ENCODE data around the gene INAFM1. TPM values are rescaled to one million over a fixed set of nuclear protein-coding genes. Genes with fewer than 3 reads are reported as not detected.

The INAFM1 gene
- total RNA-seq, 4 donors from 2014 or later = 6.6 to 13.5 (median 10.6) TPM

DNA sequence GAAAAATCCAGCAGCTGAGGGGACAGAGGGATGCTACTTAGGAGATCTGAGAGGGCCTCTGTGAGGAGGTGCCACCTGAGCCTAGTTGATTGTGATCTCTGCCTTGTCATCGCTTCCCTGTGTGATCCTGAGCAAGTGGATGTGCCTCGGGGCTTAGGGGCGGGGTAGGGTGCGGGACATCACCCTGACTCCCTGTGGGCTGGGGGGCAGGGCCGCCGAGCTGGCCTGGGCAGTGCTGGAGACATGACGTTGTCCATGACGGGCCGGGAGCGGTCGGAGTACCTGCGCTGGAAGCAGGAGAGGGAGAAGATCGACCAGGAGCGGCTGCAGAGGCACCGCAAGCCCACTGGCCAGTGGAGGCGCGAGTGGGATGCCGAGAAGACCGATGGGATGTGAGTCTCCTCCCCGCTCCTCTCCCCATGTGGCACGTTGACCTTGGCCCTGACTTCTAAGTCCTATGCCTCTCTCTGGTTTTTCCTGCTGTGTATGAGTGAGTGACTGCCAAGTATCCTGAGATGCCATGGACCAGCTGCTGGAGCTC is 8.2 kb upstream of the INAFM1 start:
- Histone ChIP-seq H3K4me1 (peaks cover 12% of the 10 kb centered on the region), H3K4me3 (no peak overlapping the region), H3K36me3 (peaks cover 82% of the 10 kb centered on the region), H3K9me3 (no peaks in the 10 kb centered on the region), H3K27ac (no peak overlapping the region), H3K27me3 (no peaks in the 10 kb centered on the region)
- TF ChIP-seq, protein P1, sequence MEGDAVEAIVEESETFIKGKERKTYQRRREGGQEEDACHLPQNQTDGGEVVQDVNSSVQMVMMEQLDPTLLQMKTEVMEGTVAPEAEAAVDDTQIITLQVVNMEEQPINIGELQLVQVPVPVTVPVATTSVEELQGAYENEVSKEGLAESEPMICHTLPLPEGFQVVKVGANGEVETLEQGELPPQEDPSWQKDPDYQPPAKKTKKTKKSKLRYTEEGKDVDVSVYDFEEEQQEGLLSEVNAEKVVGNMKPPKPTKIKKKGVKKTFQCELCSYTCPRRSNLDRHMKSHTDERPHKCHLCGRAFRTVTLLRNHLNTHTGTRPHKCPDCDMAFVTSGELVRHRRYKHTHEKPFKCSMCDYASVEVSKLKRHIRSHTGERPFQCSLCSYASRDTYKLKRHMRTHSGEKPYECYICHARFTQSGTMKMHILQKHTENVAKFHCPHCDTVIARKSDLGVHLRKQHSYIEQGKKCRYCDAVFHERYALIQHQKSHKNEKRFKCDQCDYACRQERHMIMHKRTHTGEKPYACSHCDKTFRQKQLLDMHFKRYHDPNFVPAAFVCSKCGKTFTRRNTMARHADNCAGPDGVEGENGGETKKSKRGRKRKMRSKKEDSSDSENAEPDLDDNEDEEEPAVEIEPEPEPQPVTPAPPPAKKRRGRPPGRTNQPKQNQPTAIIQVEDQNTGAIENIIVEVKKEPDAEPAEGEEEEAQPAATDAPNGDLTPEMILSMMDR (IDR thresholded peaks at IDR 0.05) = no peak
- TF ChIP-seq POLR2AphosphoS5 (IDR thresholded peaks at IDR 0.05) (no peak), POLR2A (IDR thresholded peaks at IDR 0.05) (no peak), EP300 (IDR thresholded peaks at IDR 0.05) (no peak)
- no peak for DNase-seq (ENCODE audit: low spot score in 2 of 2)
- WGBS = 92% methylated on average over 15 of the region's 21 CpGs

DNA sequence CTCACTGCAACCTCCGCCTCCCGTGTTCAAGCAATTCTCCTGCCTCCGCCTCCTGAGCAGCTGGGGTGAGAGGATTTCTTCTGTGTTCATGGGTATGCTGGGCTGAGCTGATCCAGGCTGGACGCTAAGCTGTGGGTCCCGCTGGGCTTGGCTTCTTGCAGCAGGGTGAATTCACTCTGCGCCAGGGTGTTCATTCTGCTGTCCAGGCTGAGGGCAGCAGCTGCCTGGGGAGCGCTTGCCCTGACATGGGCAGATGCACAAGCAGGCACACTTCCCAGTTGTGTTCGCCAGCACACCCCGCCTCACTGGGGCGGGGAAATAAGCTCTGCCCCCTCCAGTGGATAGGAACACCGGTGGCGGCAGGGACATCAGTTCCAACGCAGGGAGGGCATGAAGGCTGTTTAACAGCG is 7.3 kb upstream of the INAFM1 start:
- Histone ChIP-seq H3K4me1 (peaks cover 19% of the 10 kb centered on the region), H3K27ac (no peak overlapping the region), H3K27me3 (no peaks in the 10 kb centered on the region), H3K36me3 (peaks cover 78% of the 10 kb centered on the region), H3K9me3 (no peaks in the 10 kb centered on the region), H3K4me3 (no peak overlapping the region)
- TF ChIP-seq POLR2AphosphoS5 (IDR thresholded peaks at IDR 0.05) = no peak
- TF ChIP-seq EP300 (IDR thresholded peaks at IDR 0.05) = no peak
- TF ChIP-seq POLR2A (IDR thresholded peaks at IDR 0.05) = no peak
- TF ChIP-seq, protein P1 (IDR thresholded peaks at IDR 0.05) = no peak
- no peak for DNase-seq (ENCODE audit: low spot score in 2 of 2)
- WGBS = 52% methylated on average over 10 of the region's 14 CpGs

DNA sequence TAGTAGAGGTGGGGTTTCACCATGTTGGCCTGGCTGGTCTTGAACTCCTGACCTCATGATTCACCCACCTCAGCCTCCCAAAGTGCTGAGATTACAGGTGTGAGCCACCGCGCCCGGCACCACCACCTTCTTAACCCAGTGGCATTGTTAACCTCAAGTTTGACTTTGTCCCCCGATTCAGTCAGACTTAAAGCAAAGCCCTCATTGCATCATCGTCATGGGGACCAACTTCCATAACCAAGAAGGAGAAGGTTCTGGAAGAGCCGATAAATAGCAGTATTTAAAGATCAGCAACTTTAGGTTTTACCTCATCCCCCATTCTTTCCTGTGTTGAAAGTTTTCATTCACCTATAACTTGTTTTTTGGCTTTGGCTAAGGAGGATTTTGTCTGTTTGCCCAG is 6.7 kb upstream of the INAFM1 start:
- H3K9me3 ChIP-seq = no peaks in the 10 kb centered on the region
- no peak for TF ChIP-seq POLR2A (IDR thresholded peaks at IDR 0.05)
- TF ChIP-seq, protein P1 (IDR thresholded peaks at IDR 0.05) = no peak
- TF ChIP-seq POLR2AphosphoS5 (IDR thresholded peaks at IDR 0.05) = no peak
- no peak for TF ChIP-seq EP300 (IDR thresholded peaks at IDR 0.05)
- H3K4me1 ChIP-seq = peaks cover 26% of the 10 kb centered on the region
- H3K4me3 ChIP-seq = no peak overlapping the region
- H3K27ac ChIP-seq = no peak overlapping the region
- no peaks in the 10 kb centered on the region for H3K27me3 ChIP-seq
- H3K36me3 ChIP-seq = peaks cover 71% of the 10 kb centered on the region
- no peak for DNase-seq (ENCODE audit: low spot score in 2 of 2)
- 76% methylated on average over 6 of the region's 6 CpGs for WGBS

DNA sequence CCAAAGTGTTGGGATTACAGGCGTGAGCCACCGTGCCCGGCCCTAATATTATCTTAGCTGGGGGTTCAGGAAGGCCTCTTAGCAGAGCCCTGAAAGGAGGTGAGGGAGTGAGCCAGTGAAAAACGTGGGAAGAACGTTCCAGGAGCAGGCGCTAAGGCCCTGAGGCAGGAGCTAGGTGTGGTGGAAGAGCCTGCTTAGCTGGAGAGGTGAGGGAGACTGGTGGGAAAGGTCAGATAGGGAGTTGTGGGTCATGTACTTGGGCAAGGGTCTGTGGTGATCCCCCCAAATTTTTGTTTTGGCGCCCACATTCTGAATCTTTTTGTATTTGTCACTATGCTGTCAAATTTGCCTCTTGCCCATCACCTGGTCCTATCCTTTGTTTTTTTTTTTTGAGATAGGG is 5.1 kb upstream of the INAFM1 start:
- no peak for DNase-seq (ENCODE audit: low spot score in 2 of 2)
- H3K9me3 ChIP-seq = no peaks in the 10 kb centered on the region
- H3K36me3 ChIP-seq = peaks cover 55% of the 10 kb centered on the region
- H3K27me3 ChIP-seq = no peaks in the 10 kb centered on the region
- no peak for TF ChIP-seq EP300 (IDR thresholded peaks at IDR 0.05)
- TF ChIP-seq POLR2AphosphoS5 (IDR thresholded peaks at IDR 0.05) = no peak
- TF ChIP-seq POLR2A (IDR thresholded peaks at IDR 0.05) = no peak
- TF ChIP-seq, protein P1 (IDR thresholded peaks at IDR 0.05) = no peak
- no peak overlapping the region for H3K4me3 ChIP-seq
- WGBS = 72% methylated on average over 7 of the region's 7 CpGs
- peaks cover 26% of the 10 kb centered on the region for H3K4me1 ChIP-seq
- H3K27ac ChIP-seq = no peak overlapping the region

DNA sequence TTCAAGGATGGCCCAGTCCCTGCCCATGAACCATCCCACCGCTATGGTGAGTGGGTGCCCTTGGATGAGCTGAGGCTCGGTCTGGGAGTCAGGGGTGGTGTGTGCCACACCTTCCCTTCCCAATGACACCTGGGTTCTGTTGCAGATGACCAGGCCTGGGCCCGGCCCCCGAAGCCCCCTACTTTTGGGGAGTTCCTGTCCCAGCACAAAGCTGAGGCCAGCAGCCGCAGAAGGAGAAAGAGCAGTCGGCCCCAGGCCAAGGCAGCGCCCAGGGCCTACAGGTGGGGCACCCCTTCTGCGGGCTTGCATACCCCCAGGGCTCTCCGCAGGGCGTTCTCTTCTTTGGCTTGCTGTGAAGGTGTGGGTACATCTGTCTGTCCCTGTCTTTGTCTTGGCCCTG is 4.3 kb upstream of the INAFM1 start:
- Histone ChIP-seq H3K4me1 (peaks cover 33% of the 10 kb centered on the region), H3K27me3 (no peaks in the 10 kb centered on the region), H3K4me3 (no peak overlapping the region), H3K36me3 (peaks cover 47% of the 10 kb centered on the region), H3K9me3 (no peaks in the 10 kb centered on the region), H3K27ac (no peak overlapping the region)
- 81% methylated on average over 7 of the region's 10 CpGs for WGBS
- DNase-seq (ENCODE audit: low spot score in 2 of 2) = no peak
- TF ChIP-seq, protein P1 (IDR thresholded peaks at IDR 0.05) = no peak
- TF ChIP-seq POLR2A (IDR thresholded peaks at IDR 0.05) (no peak), POLR2AphosphoS5 (IDR thresholded peaks at IDR 0.05) (no peak), EP300 (IDR thresholded peaks at IDR 0.05) (no peak)
